Natural killer cell (primary cell): ENCODE data around the gene MEPE. TPM values are rescaled to one million over a fixed set of nuclear protein-coding genes. Genes with fewer than 3 reads are reported as not detected.

Experiments
- ATAC-seq, 3 donors: fragments of 150-1000 bp in 2 of 3; fragments of 200-7000 bp in 1 of 3; cut with Tn5 transposase; 1 replicate in 1 of 3; 2 replicates in 2 of 3; pipeline ENCODE4 v1.10.0; 2021; ENCODE audit warnings: mild to moderate bottlenecking in 2 of 3, moderate library complexity in 2 of 3
- DNase-seq, 2 donors: peaks; one replicate each; pipeline versions ENCODE4 v3.0.0 to v3.0.0-alpha.2; 2013 to 2021; ENCODE audit warnings: mixed read lengths in 1 of 2
- H3K27ac ChIP-seq: one replicate; pipeline ENCODE4 v1.5.1; 2013; ENCODE audit warnings: mild to moderate bottlenecking, low read length
- H3K27me3 ChIP-seq: one replicate; pipeline ENCODE4 v1.6.1; 2013; ENCODE audit warnings: low read length; ENCODE audit not compliant: control insufficient read depth, insufficient read depth
- H3K36me3 ChIP-seq: one replicate; pipeline ENCODE4 v1.6.1; 2013; ENCODE audit warnings: low read length; ENCODE audit not compliant: control insufficient read depth, insufficient read depth
- H3K4me1 ChIP-seq: one replicate; pipeline ENCODE4 v1.6.1; 2013; ENCODE audit warnings: low read length; ENCODE audit not compliant: control insufficient read depth, insufficient read depth
- H3K4me3 ChIP-seq: one replicate; pipeline ENCODE4 v1.5.1; 2013; ENCODE audit warnings: low read length
- H3K9me3 ChIP-seq: one replicate; pipeline ENCODE4 v1.6.1; 2013; ENCODE audit warnings: low read length; ENCODE audit not compliant: control insufficient read depth, insufficient read depth
- H3K27ac Mint-ChIP-seq, 2 donors: one replicate each; pipeline ENCODE4 v1.8.0; 2022; ENCODE audit warnings: mild to moderate bottlenecking in 2 of 2, mixed read lengths in 2 of 2, moderate library complexity in 1 of 2
- H3K27me3 Mint-ChIP-seq, 2 donors: one replicate each; pipeline ENCODE4 v1.8.0; 2022; ENCODE audit warnings: low read depth in 2 of 2, mixed read lengths in 2 of 2
- H3K36me3 Mint-ChIP-seq: one replicate; pipeline ENCODE4 v1.8.0; 2022; ENCODE audit warnings: mixed read lengths
- H3K4me1 Mint-ChIP-seq, 2 donors: one replicate each; pipeline ENCODE4 v1.8.0; 2022; ENCODE audit warnings: mixed read lengths in 2 of 2
- H3K4me3 Mint-ChIP-seq: one replicate; pipeline ENCODE4 v1.8.0; 2022; ENCODE audit warnings: mild to moderate bottlenecking, moderate library complexity, mixed read lengths
- H3K9me3 Mint-ChIP-seq, 2 donors: one replicate each; pipeline ENCODE4 v1.8.0; 2022; ENCODE audit warnings: mixed read lengths in 2 of 2
- WGBS: methylation state at CpG from one replicate; pipeline ENCODE4 v1.1.7; 2013; ENCODE audit warnings: missing lambda C conversion rate; ENCODE audit not compliant: insufficient coverage; 5-methylcytosine and 5-hydroxymethylcytosine counted together
- intact Hi-C: fragments of 100-400 bp; cut with micrococcal nuclease; formaldehyde crosslinking; loops from one replicate; pipeline ENCODE4 v1.14.2; 2022
- total RNA-seq, 4 donors: library from RNA; stranded (reverse); fragments of 120-200 nt in 1 of 4; gene quantifications; one replicate each; pipeline versions ENCODE4 v1.2.3 to v1.2.4, GENCODE V29; 2013 to 2022
- TF ChIP-seq, protein P1 (sequence below): fragments of 200-600 bp; IDR thresholded peaks from one replicate; pipeline ENCODE4 v1.8.0; 2022; ENCODE audit warnings: antibody characterized with exemption

MEPE gene
- total RNA-seq, 3 donors from 2014 or later (not counting 1 experiment from before 2014, with no cell fraction given): not detected

DNA sequence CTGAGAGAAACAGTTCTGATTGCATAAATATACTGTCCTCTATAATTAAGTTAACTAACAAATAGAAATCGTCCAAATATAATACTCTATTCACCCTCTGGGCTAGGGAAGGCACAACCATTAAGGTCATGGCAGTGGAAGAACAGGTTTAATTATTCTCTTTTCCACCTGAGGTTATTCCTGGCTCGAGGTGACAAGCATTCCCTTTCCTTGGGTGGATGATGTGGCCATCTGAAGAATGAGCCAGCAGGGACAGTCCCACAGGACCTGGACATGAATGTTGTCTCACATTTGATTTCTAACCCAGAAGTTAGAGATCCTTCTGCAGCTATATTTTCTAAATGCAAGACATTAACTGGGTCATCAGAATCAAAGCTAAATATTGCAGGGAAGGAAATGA is 27.9 kb upstream of the MEPE start:
- no peak overlapping the region for H3K4me3 ChIP-seq
- H3K27me3 ChIP-seq: no peaks in the 10 kb centered on the region
- no peak overlapping the region for H3K27ac ChIP-seq
- ATAC-seq (no peak), DNase-seq (no peak)
- Mint-ChIP-seq H3K4me3 (no peak overlapping the region), H3K4me1 (no peaks in the 10 kb centered on the region), H3K36me3 (no peaks in the 10 kb centered on the region), H3K27me3 (no peaks in the 10 kb centered on the region), H3K27ac (no peak overlapping the region), H3K9me3 (no peaks in the 10 kb centered on the region)
- no peaks in the 10 kb centered on the region for H3K36me3 ChIP-seq
- H3K9me3 ChIP-seq: no peaks in the 10 kb centered on the region
- intact Hi-C loops: no loop called here
- TF ChIP-seq, protein P1, sequence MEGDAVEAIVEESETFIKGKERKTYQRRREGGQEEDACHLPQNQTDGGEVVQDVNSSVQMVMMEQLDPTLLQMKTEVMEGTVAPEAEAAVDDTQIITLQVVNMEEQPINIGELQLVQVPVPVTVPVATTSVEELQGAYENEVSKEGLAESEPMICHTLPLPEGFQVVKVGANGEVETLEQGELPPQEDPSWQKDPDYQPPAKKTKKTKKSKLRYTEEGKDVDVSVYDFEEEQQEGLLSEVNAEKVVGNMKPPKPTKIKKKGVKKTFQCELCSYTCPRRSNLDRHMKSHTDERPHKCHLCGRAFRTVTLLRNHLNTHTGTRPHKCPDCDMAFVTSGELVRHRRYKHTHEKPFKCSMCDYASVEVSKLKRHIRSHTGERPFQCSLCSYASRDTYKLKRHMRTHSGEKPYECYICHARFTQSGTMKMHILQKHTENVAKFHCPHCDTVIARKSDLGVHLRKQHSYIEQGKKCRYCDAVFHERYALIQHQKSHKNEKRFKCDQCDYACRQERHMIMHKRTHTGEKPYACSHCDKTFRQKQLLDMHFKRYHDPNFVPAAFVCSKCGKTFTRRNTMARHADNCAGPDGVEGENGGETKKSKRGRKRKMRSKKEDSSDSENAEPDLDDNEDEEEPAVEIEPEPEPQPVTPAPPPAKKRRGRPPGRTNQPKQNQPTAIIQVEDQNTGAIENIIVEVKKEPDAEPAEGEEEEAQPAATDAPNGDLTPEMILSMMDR: no peak
- 55% methylated on average over 1 of the region's 2 CpGs for WGBS
- H3K4me1 ChIP-seq: no peaks in the 10 kb centered on the region

DNA sequence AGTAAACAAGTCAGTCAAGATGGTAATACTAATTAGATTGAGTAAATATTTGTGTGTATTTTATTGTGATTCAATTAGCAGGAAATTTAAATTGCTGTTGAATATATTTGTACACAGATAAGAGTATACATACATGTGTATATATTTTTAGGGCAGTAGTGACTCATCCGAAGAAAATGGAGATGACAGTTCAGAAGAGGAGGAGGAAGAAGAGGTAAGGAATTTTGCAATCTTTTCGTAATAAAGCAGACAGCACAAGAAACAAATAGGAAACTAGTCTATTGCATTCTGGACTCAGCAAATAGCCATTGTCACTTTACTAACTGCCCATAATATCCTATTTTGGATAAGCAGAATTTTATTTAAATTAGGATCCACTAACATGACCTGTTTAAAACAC is 26.8 kb upstream of the MEPE start:
- intact Hi-C loops: no loop called here
- ATAC-seq (no peak), DNase-seq (no peak)
- H3K36me3 Mint-ChIP-seq: no peaks in the 10 kb centered on the region
- H3K27ac Mint-ChIP-seq: no peak overlapping the region
- WGBS: 86% methylated on average over 1 of the region's 2 CpGs
- H3K9me3 ChIP-seq: no peaks in the 10 kb centered on the region
- no peaks in the 10 kb centered on the region for H3K4me1 ChIP-seq
- no peaks in the 10 kb centered on the region for H3K27me3 ChIP-seq
- TF ChIP-seq, protein P1: no peak
- no peak overlapping the region for H3K4me3 ChIP-seq
- no peak overlapping the region for H3K27ac ChIP-seq
- no peaks in the 10 kb centered on the region for H3K9me3 Mint-ChIP-seq
- H3K4me3 Mint-ChIP-seq: no peak overlapping the region
- H3K4me1 Mint-ChIP-seq: no peaks in the 10 kb centered on the region
- H3K36me3 ChIP-seq: no peaks in the 10 kb centered on the region
- H3K27me3 Mint-ChIP-seq: no peaks in the 10 kb centered on the region

DNA sequence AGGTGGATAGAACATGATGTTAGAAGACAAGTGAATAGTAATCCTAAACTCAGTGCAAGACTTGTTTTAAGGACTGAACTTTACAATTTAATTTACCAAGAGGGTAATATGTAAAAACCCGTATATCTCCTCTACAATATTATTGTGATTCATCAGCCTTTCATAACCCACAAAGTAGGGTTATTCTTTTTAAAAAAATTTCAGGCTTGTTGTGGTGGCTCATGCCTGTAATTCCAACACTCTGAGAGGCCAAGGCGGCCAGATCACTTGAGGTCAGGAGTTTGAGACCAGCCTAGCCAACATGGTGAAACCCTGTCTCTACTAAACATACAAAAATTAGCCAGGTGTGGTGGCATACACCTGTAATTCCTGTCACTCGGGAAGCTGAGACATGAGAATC is 26.2 kb upstream of the MEPE start:
- TF ChIP-seq, protein P1: no peak
- Histone ChIP-seq H3K27me3 (no peaks in the 10 kb centered on the region), H3K4me1 (no peaks in the 10 kb centered on the region), H3K4me3 (no peak overlapping the region), H3K36me3 (no peaks in the 10 kb centered on the region), H3K9me3 (no peaks in the 10 kb centered on the region), H3K27ac (no peak overlapping the region)
- WGBS: 94% methylated on average over 2 of the region's 3 CpGs
- Mint-ChIP-seq H3K27me3 (peaks cover 0 to 3% of the 10 kb centered on the region in 2 donors), H3K4me1 (no peaks in the 10 kb centered on the region), H3K9me3 (peaks cover 0 to 3% of the 10 kb centered on the region in 2 donors), H3K36me3 (no peaks in the 10 kb centered on the region), H3K27ac (no peak overlapping the region), H3K4me3 (no peak overlapping the region)
- DNase-seq: no peak
- intact Hi-C loops: no loop called here
- ATAC-seq: no peak

DNA sequence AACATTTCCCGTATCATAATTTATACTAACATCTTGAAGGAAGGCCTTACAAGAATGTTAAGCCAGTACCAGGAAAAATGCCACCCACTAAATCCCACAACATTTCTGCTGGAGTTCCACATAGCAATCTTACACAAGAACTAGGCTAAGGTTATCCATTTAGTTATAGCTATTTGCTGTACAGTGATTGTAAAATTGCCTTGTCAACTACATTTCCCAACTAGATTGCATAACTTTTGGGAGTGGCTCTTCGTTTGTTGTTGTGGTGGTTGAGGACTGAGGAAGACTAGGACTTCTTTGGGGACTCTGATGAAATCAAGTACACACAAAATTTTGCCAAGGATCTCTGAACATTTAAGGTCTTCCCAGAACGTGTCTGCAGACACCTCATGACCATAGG is 25.4 kb upstream of the MEPE start:
- Mint-ChIP-seq H3K36me3 (no peaks in the 10 kb centered on the region), H3K4me1 (no peaks in the 10 kb centered on the region), H3K27ac (no peak overlapping the region), H3K27me3 (peaks cover 0 to 3% of the 10 kb centered on the region in 2 donors), H3K4me3 (no peak overlapping the region), H3K9me3 (peaks cover 0 to 3% of the 10 kb centered on the region in 2 donors)
- Histone ChIP-seq H3K27ac (no peak overlapping the region), H3K27me3 (no peaks in the 10 kb centered on the region), H3K4me3 (no peak overlapping the region), H3K36me3 (no peaks in the 10 kb centered on the region), H3K4me1 (no peaks in the 10 kb centered on the region), H3K9me3 (no peaks in the 10 kb centered on the region)
- ATAC-seq (no peak), DNase-seq (no peak)
- TF ChIP-seq, protein P1: no peak
- WGBS: 69% methylated on average over 3 of the region's 3 CpGs
- intact Hi-C loops: no loop called here
